ENCODE results near the gene PMCH. TPM values are rescaled to one million over a fixed set of nuclear protein-coding genes. Genes with fewer than 3 reads are reported as not detected.

PMCH gene
- total and polyA plus RNA-seq, 2 experiments from 2014 or later = not detected

DNA sequence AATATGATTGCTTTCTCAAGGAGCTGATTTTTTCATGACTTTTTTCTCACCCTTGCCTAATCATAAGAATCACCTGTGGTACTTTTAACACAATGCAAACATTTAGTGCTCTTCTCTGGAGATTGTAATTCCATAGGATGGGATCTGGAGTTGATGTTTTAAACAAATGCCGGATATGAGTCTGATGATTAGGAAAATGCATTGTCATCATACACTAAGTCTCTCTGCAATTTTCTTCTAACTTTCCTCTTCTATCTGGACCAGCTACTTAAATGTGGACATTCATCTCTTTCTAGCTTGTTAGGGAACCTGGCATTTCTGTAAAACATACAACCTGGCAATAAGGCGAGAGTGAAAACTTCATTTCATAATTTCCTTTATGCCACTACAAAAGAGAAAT, 23.5 kb downstream of the PMCH start:
- no peak overlapping the region for H3K4me3 ChIP-seq
- H4K20me1 ChIP-seq (ENCODE audit: insufficient read depth) = no peaks in the 10 kb centered on the region
- no peaks in the 10 kb centered on the region for H3K9me2 ChIP-seq (ENCODE audit: insufficient read depth)
- TF ChIP-seq EZH2 (IDR thresholded peaks at IDR 0.05; ENCODE audit: insufficient read depth, poor library complexity, severe bottlenecking) (no peak), EZH2phosphoT487 (IDR thresholded peaks at IDR 0.05; ENCODE audit: insufficient read depth, low read depth) (no peak)
- H3K27me3 ChIP-seq (replicated peaks; ENCODE audit: insufficient read depth) = no peaks in the 10 kb centered on the region
- no peak overlapping the region for H2AFZ ChIP-seq
- no peaks in the 10 kb centered on the region for H3K36me3 ChIP-seq (ENCODE audit: low read depth)
- no peaks in the 10 kb centered on the region for H3K9me3 ChIP-seq (ENCODE audit: low read depth)
- H3F3A ChIP-seq (ENCODE audit: insufficient read depth) = no peaks in the 10 kb centered on the region
- peaks cover 16% of the 10 kb centered on the region for H3K4me1 ChIP-seq (ENCODE audit: insufficient read depth)
- no peaks in the 10 kb centered on the region for H3K79me2 ChIP-seq (ENCODE audit: insufficient read depth)
- H3K4me2 ChIP-seq (ENCODE audit: unreplicated experiment) = no peak overlapping the region
- no peak for DNase-seq
- H3K9ac ChIP-seq = no peak overlapping the region
- in situ Hi-C loops (cut with MboI) = no loop called here
- 93 to 94% methylated on average over 2 of the region's 2 CpGs for WGBS, 2 experiments (ENCODE audit: low coverage in 1 of 2, low lambda C conversion rate in 2 of 2, missing lambda C conversion rate in 2 of 2)
- H3K27ac ChIP-seq = no peak overlapping the region

DNA sequence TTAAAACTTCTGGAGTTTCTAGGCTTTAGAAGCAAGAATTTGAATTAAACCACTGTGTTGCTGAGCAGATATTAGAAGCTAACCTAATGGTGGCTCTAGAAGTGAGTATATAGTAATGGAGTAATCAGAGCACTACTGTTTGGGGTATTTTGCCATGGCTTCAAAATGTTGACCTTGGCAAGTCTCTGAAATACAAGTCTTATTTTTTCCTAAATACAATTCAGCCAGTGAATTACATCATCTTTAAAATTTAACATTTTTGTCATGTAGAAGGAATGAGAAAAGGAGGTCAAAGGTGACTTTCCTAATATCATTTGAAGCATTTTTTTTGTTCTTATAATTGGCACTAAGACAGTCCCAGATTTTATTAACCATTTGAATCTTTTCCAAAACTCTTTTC, 25.2 kb downstream of the PMCH start:
- H3K79me2 ChIP-seq (ENCODE audit: insufficient read depth) = no peaks in the 10 kb centered on the region
- no peak for TF ChIP-seq EZH2phosphoT487 (IDR thresholded peaks at IDR 0.05; ENCODE audit: insufficient read depth, low read depth)
- no peak for TF ChIP-seq EZH2 (IDR thresholded peaks at IDR 0.05; ENCODE audit: insufficient read depth, poor library complexity, severe bottlenecking)
- H3K4me3 ChIP-seq = no peak overlapping the region
- H3K9me3 ChIP-seq (ENCODE audit: low read depth) = no peaks in the 10 kb centered on the region
- DNase-seq = peak; percentile 78
- in situ Hi-C loops (cut with MboI) = no loop called here
- no peaks in the 10 kb centered on the region for H3K27me3 ChIP-seq (replicated peaks; ENCODE audit: insufficient read depth)
- no peaks in the 10 kb centered on the region for H3K9me2 ChIP-seq (ENCODE audit: insufficient read depth)
- H3K9ac ChIP-seq = peak overlapping the region; percentile 45; the same call in 1 of the 2 replicates
- H3F3A ChIP-seq (ENCODE audit: insufficient read depth) = peaks cover 8% of the 10 kb centered on the region; the same call in 1 of the 2 replicates
- no peaks in the 10 kb centered on the region for H4K20me1 ChIP-seq (ENCODE audit: insufficient read depth)
- peak overlapping the region; percentile 19 for H3K4me2 ChIP-seq (ENCODE audit: unreplicated experiment)
- peak overlapping the region; percentile 68 for H2AFZ ChIP-seq
- peak overlapping the region; percentile 65 for H3K27ac ChIP-seq
- H3K36me3 ChIP-seq (ENCODE audit: low read depth) = no peaks in the 10 kb centered on the region
- H3K4me1 ChIP-seq (ENCODE audit: insufficient read depth) = peaks cover 24% of the 10 kb centered on the region

- H3K4me3 ChIP-seq = no peak overlapping the region
- peaks cover 26% of the 10 kb centered on the region for H3K4me1 ChIP-seq (ENCODE audit: insufficient read depth)
- peak overlapping the region; percentile 45; the same call in 1 of the 2 replicates for H3K9ac ChIP-seq
- TF ChIP-seq EZH2phosphoT487 (IDR thresholded peaks at IDR 0.05; ENCODE audit: insufficient read depth, low read depth) = no peak
- TF ChIP-seq EZH2 (IDR thresholded peaks at IDR 0.05; ENCODE audit: insufficient read depth, poor library complexity, severe bottlenecking) = no peak
- in situ Hi-C loops (cut with MboI) = no loop called here
- no peaks in the 10 kb centered on the region for H3K36me3 ChIP-seq (ENCODE audit: low read depth)
- peak overlapping the region; percentile 19 for H3K4me2 ChIP-seq (ENCODE audit: unreplicated experiment)
- H3K27ac ChIP-seq = peak overlapping the region; percentile 65
- H3K79me2 ChIP-seq (ENCODE audit: insufficient read depth) = no peaks in the 10 kb centered on the region
- H4K20me1 ChIP-seq (ENCODE audit: insufficient read depth) = no peaks in the 10 kb centered on the region
- no peaks in the 10 kb centered on the region for H3K9me3 ChIP-seq (ENCODE audit: low read depth)
- H3K27me3 ChIP-seq (replicated peaks; ENCODE audit: insufficient read depth) = no peaks in the 10 kb centered on the region
- no peaks in the 10 kb centered on the region for H3K9me2 ChIP-seq (ENCODE audit: insufficient read depth)
- H3F3A ChIP-seq (ENCODE audit: insufficient read depth) = peaks cover 10% of the 10 kb centered on the region; the same call in 1 of the 2 replicates
- peak overlapping the region; percentile 68 for H2AFZ ChIP-seq
- DNase-seq = peak; percentile 36
Measured at GRCh38 chr12:102171951-102172350, 25.7 kb downstream of the PMCH start.

DNA sequence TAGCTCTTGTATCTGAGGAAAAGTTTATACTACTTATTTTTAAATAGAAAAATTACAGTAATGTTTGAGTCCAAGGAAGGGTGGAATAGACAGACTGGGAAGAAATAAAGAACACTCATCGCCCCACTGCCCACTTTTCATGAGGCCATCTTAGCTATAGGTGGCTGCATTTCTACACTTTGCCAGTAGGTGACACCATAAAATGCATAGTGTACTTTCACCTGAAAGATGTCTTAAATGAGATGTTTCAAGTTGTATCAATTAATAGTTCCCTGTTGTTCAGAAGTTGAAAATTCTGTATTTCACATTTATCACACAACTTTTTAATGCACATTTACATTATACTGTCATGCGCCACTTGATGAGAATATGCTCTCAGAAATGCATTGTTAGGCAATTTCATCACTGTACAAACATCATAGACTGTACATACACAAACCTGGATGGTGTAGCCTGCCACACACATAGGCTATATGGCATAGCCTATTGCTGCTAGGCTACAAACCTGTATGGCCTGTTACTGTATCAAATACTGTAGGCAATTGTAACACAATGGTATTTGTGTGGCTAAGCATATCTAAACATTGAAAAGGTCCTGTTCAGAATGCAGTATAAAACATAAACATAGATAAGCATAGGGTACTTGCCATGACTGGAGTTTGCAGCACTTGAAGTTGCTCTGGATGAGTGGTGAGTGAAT, 27.6 kb downstream of the PMCH start:
- Histone ChIP-seq H3K27me3 (replicated peaks; ENCODE audit: insufficient read depth) (no peaks in the 10 kb centered on the region), H3K4me1 (ENCODE audit: insufficient read depth) (peaks cover 26% of the 10 kb centered on the region), H3K4me3 (no peak overlapping the region), H3F3A (ENCODE audit: insufficient read depth) (peaks cover 10% of the 10 kb centered on the region; the same call in 1 of the 2 replicates), H3K79me2 (ENCODE audit: insufficient read depth) (no peaks in the 10 kb centered on the region), H3K9me3 (ENCODE audit: low read depth) (no peaks in the 10 kb centered on the region), H4K20me1 (ENCODE audit: insufficient read depth) (no peaks in the 10 kb centered on the region), H3K9me2 (ENCODE audit: insufficient read depth) (no peaks in the 10 kb centered on the region), H3K4me2 (ENCODE audit: unreplicated experiment) (no peak overlapping the region), H2AFZ (no peak overlapping the region), H3K36me3 (ENCODE audit: low read depth) (no peaks in the 10 kb centered on the region), H3K27ac (no peak overlapping the region), H3K9ac (no peak overlapping the region)
- WGBS, 2 experiments (ENCODE audit: low coverage in 1 of 2, low lambda C conversion rate in 2 of 2, missing lambda C conversion rate in 2 of 2) = 100% methylated on average over 2 of the region's 2 CpGs
- in situ Hi-C loops (cut with MboI) = no loop called here
- TF ChIP-seq EZH2phosphoT487 (IDR thresholded peaks at IDR 0.05; ENCODE audit: insufficient read depth, low read depth) (no peak), EZH2 (IDR thresholded peaks at IDR 0.05; ENCODE audit: insufficient read depth, poor library complexity, severe bottlenecking) (no peak)
- DNase-seq = peak; percentile 49
